ENCODE measurements around the gene CD40.

- TF ChIP-seq, protein P1, sequence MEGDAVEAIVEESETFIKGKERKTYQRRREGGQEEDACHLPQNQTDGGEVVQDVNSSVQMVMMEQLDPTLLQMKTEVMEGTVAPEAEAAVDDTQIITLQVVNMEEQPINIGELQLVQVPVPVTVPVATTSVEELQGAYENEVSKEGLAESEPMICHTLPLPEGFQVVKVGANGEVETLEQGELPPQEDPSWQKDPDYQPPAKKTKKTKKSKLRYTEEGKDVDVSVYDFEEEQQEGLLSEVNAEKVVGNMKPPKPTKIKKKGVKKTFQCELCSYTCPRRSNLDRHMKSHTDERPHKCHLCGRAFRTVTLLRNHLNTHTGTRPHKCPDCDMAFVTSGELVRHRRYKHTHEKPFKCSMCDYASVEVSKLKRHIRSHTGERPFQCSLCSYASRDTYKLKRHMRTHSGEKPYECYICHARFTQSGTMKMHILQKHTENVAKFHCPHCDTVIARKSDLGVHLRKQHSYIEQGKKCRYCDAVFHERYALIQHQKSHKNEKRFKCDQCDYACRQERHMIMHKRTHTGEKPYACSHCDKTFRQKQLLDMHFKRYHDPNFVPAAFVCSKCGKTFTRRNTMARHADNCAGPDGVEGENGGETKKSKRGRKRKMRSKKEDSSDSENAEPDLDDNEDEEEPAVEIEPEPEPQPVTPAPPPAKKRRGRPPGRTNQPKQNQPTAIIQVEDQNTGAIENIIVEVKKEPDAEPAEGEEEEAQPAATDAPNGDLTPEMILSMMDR (conservative IDR thresholded peaks at IDR 0.05): no peak
- TF ChIP-seq EZH2 (IDR thresholded peaks at IDR 0.05; ENCODE audit: low read depth): no peak
These were observed 53.8 kb downstream of the CD40 start for GRCh38 chr20:46171909-46172308.

Data from PC-9 (cell line).